HG03460 (cell line): Measurements from ENCODE around the gene NPTXR.

Experiments
- ATAC-seq: cut with Tn5 transposase; IDR thresholded peaks from one replicate; pipeline ENCODE4 v1.9.1; 2021; ENCODE audit not compliant: unreplicated experiment

Gene NPTXR

GRCh38 chr22:38799265-38800002, 44.4 kb downstream of the NPTXR start:
- ATAC-seq, result no peak

- ATAC-seq, result no peak
Measured at GRCh38 chr22:38798496-38798895, 45.3 kb downstream of the NPTXR start.

DNA sequence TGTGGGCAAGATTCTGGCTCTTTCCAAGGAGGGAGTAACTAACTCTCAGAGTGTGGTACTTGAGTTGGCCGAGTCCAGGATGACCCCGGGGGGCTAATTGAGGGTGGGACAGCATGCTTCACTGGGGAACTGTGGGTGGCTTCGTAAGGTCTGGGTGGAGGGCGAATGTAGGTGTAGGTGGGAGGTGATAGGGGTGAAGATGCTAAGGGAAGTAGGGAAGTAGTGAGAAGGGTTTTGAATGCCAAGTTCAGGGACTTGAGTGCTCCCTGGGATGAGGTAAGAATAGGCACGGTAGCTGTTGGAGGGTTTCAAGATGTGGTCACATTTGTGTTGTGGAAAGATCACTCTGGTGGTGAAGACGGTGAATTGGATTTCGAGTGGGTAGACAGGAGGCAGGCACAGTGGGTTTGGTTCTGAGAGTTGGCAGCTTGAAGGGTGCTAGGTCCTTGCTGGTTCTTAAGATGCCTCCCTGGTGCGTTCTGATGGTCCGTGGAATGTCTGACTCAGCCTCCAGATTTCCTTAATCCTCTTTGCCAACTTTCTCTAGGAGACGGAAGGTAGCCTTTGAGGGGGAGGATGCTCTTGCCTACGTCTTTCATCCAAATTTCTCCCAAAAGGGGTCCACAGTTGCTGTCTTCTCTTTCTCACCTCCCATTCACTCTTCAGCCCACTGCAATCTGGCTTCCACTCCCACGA, 47.4 kb downstream of the NPTXR start:
- ATAC-seq, result no peak

GRCh38 chr22:38795569-38795968, 48.3 kb downstream of the NPTXR start:
- ATAC-seq, result no peak

- ATAC-seq, result peak; percentile 90
Measured at GRCh38 chr22:38793721-38794466, 49.9 kb downstream of the NPTXR start, which contains the start of gene DNAL4. TSS of gene DNAL4 (minus strand) at chr22:38794143. CDS start at chr22:38782731, 11,412 bp downstream.

GRCh38 chr22:38793317-38793716, 50.5 kb downstream of the NPTXR start:
- no peak for ATAC-seq

DNA sequence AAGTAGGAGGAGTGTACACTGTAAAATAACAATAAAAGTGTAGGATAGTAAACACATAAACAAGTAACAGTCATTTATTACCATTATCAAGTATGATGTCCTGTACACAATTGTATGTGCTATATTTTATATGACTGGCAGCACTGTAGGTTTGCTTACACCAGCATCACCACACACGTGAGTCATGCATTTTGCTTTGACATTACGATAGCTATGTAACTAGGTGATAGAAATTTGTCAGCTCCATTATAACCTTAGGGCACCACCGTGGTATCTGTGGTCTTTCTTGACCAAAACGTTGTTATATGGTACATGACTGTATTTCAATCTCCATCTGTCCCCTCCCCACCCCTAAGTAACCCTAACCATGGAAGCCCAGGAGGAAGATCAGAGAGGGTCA, 51.0 kb downstream of the NPTXR start:
- no peak for ATAC-seq

DNA sequence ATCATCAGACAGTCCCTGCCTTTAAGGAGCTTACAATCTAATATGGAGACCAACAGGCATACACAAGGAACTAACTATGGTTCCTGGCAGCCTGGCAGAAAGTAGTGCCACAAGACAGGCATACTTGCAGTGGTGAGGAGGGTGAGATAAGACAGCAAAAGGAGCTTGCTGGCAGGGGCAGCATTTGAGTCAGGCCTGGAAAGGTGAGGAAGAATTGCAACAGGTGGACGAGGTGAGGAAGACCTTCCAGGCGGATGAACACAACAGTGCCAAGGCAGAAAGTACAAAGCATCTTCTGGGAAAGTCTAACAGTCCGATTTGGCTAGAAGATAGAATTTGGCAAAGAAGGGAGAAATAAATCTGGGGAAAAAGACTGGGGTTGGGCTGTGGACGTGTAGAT, 54.2 kb downstream of the NPTXR start:
- no peak for ATAC-seq

DNA sequence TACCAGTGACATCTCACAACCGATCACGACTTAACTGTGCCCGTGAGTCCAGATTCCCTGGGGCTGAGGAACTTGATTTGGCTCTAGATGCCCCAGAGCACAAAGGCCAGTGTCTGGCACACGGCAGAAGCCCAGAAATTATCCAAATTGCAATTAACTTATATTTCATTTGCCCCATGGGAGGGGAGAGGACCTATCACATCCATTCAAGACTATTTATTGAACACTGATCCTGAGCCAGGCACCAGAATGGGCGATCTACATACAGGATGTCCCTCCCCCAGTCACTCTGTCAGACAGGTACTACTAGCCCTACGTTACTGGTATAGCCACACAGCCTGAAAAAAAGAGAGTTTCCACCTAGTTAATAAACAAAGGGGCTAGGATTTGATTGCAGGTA, 55.0 kb downstream of the NPTXR start:
- no peak for ATAC-seq

DNA sequence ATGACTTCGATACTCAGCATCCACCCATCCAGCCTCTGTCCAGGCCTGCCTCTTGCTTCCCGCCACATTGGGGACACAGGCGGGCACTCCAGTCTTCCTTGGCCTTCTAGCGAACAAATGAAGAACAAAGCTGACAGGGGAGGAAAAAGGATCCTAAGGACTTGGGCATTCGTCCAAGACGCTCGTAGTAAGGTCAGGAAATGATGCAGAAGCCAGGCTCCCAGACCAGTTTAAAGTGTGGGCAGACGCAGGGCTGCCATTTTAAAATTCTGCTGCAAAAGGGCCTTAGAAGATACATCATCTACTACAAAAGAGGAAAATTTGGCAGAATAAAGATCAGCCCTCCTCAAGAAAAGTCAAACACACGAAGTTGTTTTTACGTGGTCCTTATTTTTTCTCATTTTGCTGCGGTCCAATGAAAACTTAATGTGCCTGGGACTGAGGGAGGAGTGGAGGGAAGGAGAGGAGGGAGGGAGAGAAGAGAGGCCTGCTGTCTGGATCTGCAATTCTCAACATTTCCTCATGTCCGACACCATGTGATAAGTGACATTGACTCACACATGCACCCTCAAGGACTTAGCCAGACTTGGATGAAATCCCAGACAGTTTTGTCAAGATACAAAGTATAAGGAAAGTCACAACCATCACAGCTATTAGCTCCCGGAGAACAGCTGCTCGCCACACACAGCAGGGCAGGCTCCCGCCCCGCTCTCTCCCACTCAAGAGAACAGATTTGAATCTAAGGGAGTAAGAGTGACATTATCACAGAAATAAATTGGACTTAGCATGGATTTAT, 55.6 kb downstream of the NPTXR start:
- ATAC-seq, result no peak

GRCh38 chr22:38786631-38787030, 57.2 kb downstream of the NPTXR start:
- no peak for ATAC-seq

DNA sequence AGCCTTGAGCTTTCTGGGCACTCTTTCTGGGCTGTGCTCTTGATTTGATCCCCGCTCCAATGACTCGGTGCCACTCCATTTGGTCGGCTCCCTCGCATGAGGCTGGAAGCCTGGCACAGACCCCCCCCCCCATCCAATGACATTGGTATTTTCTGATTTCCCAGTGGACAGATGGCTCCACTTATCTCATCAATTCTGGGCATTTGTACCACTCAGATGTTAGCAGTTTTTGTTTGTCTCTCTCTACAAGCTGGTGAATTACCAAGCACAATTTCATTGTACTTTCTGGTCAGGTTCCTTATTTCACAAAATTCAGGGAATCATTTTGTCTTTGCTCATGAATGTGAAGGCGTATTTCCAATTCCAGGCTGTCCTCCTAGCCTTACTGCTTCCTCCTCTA, 59.0 kb downstream of the NPTXR start:
- no peak for ATAC-seq

- no peak for ATAC-seq
Measured at GRCh38 chr22:38784035-38784434, 59.8 kb downstream of the NPTXR start.

DNA sequence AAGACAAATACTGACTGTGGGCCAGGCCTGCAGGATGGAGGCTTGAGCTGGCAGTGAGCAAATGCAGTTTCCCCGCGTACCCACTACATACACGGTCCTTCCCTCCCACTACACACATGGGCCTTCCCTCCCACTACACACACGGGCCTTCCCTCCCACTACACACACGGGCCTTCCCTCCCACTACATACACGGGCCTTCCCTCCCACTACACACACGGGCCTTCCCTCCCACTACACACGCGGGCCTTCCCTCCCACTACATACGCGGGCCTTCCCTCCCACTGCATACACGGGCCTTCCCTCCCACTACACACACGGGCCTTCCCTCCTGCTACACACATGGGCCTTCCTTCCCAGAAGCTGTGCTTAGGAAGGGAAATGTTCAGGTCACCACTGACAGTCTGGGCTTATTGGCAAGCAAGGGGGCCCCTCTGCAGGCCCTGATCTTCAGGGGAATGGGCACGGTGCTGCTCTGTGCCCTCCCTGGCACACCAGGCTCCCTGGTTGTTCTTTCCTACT, 60.7 kb downstream of the NPTXR start:
- no peak for ATAC-seq

DNA sequence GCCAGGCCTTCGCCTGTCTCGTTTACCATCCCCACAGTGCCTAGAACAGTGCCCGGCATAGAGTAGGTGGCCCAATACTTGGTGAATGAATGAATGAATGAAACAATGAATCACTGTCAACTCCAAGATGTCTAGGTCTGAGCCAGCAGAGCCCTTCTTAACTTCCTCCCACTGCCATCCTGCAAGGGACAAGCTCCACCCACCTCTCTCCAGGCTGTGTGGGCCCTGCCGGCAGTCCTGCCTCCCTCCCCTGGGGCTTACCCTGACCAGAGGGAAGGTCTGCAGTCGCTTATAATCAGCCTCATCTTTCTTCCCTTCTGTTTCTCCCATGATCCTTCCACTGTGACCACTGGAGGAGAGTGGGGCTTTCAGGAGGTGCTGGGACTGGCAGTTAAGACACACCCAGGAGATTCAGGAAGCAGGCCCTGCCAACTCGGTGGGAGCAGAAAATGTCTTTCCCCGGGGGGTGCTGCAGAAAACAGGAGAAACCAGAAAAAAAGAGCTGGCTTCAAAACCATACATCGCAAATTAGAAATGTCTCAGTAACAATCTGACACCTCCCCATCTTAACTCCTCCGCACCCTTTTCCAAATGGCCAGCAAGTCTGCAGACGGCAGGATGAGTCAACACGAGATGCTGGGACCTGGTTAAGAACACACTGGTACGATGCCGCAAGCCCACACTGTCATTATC, 61.3 kb downstream of the NPTXR start:
- no peak for ATAC-seq

DNA sequence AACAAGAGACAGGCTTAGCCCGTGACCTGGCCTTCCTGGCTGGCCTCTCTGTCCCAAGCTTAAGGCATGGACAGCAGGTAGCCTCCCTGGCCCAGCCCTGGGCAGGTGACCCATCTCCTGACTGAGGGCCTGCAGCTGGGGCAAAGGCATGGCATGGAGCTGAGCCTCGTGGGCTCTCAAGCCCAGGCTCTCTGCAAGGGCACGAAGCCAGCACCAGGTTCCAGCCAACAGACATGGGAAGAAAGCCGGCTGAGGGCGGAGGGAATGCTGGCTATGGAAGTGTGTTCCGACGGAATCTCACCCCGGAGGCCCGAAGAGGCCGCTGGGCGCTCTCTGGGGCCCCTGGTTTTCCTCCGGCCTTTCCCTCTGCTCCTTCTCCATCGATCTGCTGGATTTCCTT, 62.8 kb downstream of the NPTXR start:
- ATAC-seq, result no peak

DNA sequence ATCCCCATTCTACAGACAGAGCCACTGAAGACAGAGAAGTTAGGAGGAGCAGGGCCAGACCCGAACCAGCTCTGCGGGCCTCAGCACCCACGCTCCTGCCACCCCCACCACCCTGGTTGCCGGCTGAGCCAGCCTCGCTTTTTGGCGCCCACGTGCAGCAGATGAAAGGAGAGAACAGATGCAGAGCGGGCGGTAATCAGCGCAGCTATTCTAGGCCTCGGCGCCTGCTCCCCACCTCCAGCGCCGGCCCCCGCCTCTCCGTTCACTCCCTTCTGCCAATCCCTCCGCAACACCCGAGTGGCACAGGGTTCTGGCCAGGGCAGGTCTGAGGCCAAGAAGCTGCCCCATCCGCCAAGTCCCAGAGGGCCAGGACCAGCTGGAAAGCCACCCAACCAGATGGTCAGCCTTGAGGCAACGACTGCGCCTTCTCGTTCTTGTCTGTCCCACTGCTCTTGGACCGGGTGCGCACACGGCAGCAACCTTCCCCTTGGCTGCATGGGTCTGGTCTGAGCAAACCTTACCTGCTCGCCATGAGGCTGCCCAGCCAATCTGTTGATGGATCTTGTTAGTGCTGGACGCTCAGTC, 66.6 kb downstream of the NPTXR start:
- no peak for ATAC-seq

GRCh38 chr22:38776086-38776485, 67.7 kb downstream of the NPTXR start:
- no peak for ATAC-seq

DNA sequence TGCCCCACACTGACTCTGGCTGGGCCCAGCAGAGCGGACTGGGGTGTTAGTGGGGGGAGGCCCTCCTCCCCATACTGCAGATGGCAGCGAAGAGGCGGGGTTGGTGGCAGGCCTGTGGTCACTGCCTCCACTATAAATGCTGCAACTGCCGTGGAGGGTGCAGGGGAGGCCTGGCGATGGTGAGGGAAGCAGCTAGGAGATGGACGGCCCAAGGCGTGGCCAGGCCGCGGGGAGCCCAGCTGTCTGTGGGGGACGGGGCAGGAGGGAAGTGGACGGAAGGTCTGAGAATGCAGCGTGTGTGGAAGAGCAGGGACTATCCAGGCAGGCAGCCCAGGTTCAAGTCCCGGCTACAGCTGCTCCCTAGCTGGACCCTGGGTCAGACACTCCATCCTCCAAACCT, 68.2 kb downstream of the NPTXR start:
- ATAC-seq, result no peak
